WERI-Rb-1 (cell line): Measurements from ENCODE around the gene PTPRM.

ENCODE experiments used
- DNase-seq: peaks from one replicate; pipeline ENCODE4 v3.0.0-alpha.2; 2020
- H3K27ac ChIP-seq: fragments of 250-450 bp; sonication (Bioruptor Pico); 2 replicates; pipeline ENCODE4 v1.5.1; 2020; ENCODE audit warnings: mild to moderate bottlenecking, moderate library complexity
- H3K27me3 ChIP-seq: fragments of 250-450 bp; sonication (Bioruptor Pico); 2 replicates; pipeline ENCODE4 v1.5.1; 2021; ENCODE audit warnings: mild to moderate bottlenecking, low read depth, moderate library complexity; ENCODE audit not compliant: insufficient read depth, severe bottlenecking
- H3K36me3 ChIP-seq: fragments of 250-450 bp; sonication (Bioruptor Pico); 2 replicates; pipeline ENCODE4 v1.5.1; 2020; ENCODE audit warnings: mild to moderate bottlenecking, moderate library complexity
- H3K4me3 ChIP-seq: 2 replicates; pipeline ENCODE4 v1.5.1; 2011; ENCODE audit warnings: low read depth, mild to moderate bottlenecking, control low read depth, low read length
- H3K9me3 ChIP-seq: fragments of 250-450 bp; sonication (Bioruptor Pico); 2 replicates; pipeline ENCODE4 v1.5.1; 2021; ENCODE audit warnings: mild to moderate bottlenecking, moderate library complexity; ENCODE audit not compliant: severe bottlenecking
- CTCF ChIP-seq: IDR thresholded peaks from 2 replicates; pipeline ENCODE4 v1.5.1; 2011; ENCODE audit warnings: low read depth, mild to moderate bottlenecking, control low read depth, inconsistent platforms, low read length

The PTPRM gene

GRCh38 chr18:7593218-7593819, 26.2 kb downstream of the PTPRM start:
- no peaks in the 10 kb centered on the region for H3K27me3 ChIP-seq
- no peaks in the 10 kb centered on the region for H3K9me3 ChIP-seq
- no peaks in the 10 kb centered on the region for H3K36me3 ChIP-seq
- DNase-seq: no peak
- no peak for TF ChIP-seq CTCF
- no peak overlapping the region for H3K27ac ChIP-seq
- no peak overlapping the region for H3K4me3 ChIP-seq

- no peak for DNase-seq
- Histone ChIP-seq H3K36me3 (no peaks in the 10 kb centered on the region), H3K9me3 (no peaks in the 10 kb centered on the region), H3K27me3 (no peaks in the 10 kb centered on the region), H3K27ac (no peak overlapping the region), H3K4me3 (no peak overlapping the region)
- no peak for TF ChIP-seq CTCF
These were observed 29.0 kb downstream of the PTPRM start for GRCh38 chr18:7596147-7596546.

DNA sequence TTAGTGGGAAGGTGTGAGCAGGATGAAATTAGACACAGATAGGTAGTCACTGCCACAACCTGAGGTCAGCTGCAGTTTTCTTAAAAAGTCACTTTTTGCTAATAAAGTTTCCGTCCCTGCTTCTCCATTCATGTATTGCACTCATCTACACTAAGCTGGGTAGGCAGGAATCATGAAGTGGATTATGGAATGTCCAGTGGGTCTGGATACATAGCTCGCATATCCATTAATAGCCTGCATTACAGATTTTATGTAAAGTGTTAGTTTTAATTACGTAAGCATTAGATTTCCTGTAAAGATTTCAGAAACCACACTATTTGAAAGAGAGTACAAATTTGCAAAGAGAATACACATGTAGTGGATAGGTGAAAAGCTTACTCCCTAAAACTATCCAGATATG, 30.4 kb downstream of the PTPRM start:
- no peak overlapping the region for H3K4me3 ChIP-seq
- no peaks in the 10 kb centered on the region for H3K27me3 ChIP-seq
- no peak for DNase-seq
- H3K27ac ChIP-seq: no peak overlapping the region
- H3K9me3 ChIP-seq: no peaks in the 10 kb centered on the region
- no peaks in the 10 kb centered on the region for H3K36me3 ChIP-seq
- no peak for TF ChIP-seq CTCF

GRCh38 chr18:7598167-7599047, 31.3 kb downstream of the PTPRM start:
- no peak overlapping the region for H3K4me3 ChIP-seq
- no peaks in the 10 kb centered on the region for H3K36me3 ChIP-seq
- no peaks in the 10 kb centered on the region for H3K27me3 ChIP-seq
- no peak for DNase-seq
- no peak overlapping the region for H3K27ac ChIP-seq
- TF ChIP-seq CTCF: no peak
- no peaks in the 10 kb centered on the region for H3K9me3 ChIP-seq

GRCh38 chr18:7600036-7600435, 32.9 kb downstream of the PTPRM start:
- DNase-seq: no peak

More at GRCh38 chr18:7600036-7600435, 32.9 kb downstream of the PTPRM start:
- Histone ChIP-seq H3K9me3 (no peaks in the 10 kb centered on the region), H3K4me3 (no peak overlapping the region), H3K36me3 (no peaks in the 10 kb centered on the region), H3K27me3 (no peaks in the 10 kb centered on the region), H3K27ac (no peak overlapping the region)
- no peak for TF ChIP-seq CTCF
